Neural cell (in vitro differentiated cells): Measurements from ENCODE around the gene MTMR3. TPM values are rescaled to one million over a fixed set of nuclear protein-coding genes. Genes with fewer than 3 reads are reported as not detected.

ENCODE experiments used
- H2AFZ ChIP-seq: fragments of 200-600, 300-800 bp; sonication (generic), shearing (Covaris generic); 2 replicates; pipeline ENCODE4 v1.6.0; 2014; ENCODE audit warnings: low read depth, mild to moderate bottlenecking, antibody characterized with exemption, low read length, moderate library complexity
- H3F3A ChIP-seq: fragments of 200-600 bp; shearing (Covaris generic); 2 replicates; pipeline ENCODE4 v1.6.1; 2016; ENCODE audit warnings: mild to moderate bottlenecking, moderate library complexity, mixed read lengths, antibody characterized with exemption, low read length; ENCODE audit not compliant: insufficient read depth, poor library complexity, severe bottlenecking
- H3K27ac ChIP-seq: fragments of 200-600, 300-800 bp; sonication (generic), shearing (Covaris generic); 2 replicates; pipeline ENCODE4 v1.5.1; 2014; ENCODE audit warnings: mild to moderate bottlenecking, low read length, moderate library complexity
- H3K27me3 ChIP-seq: fragments of 300-800, 200-600 bp; sonication (generic), shearing (Covaris generic); 2 replicates; pipeline ENCODE4 v1.6.0; 2014; ENCODE audit warnings: mild to moderate bottlenecking, low read depth, low read length, moderate library complexity; ENCODE audit not compliant: insufficient read depth
- H3K36me3 ChIP-seq: fragments of 300-800, 200-600 bp; sonication (generic), shearing (Covaris generic); 2 replicates; pipeline ENCODE4 v1.5.1; 2014; ENCODE audit warnings: mild to moderate bottlenecking, antibody characterized with exemption, low read length, moderate library complexity; ENCODE audit not compliant: insufficient read depth
- H3K4me2 ChIP-seq: fragments of 300-800, 200-600 bp; sonication (generic), shearing (Covaris generic); 2 replicates; pipeline ENCODE4 v1.6.0; 2014; ENCODE audit warnings: mild to moderate bottlenecking, low read length
- H3K4me3 ChIP-seq: fragments of 300-800, 200-600 bp; sonication (generic), shearing (Covaris generic); 2 replicates; pipeline ENCODE4 v1.5.1; 2014; ENCODE audit warnings: mild to moderate bottlenecking, low read length, moderate library complexity
- H3K79me2 ChIP-seq: fragments of 200-600 bp; shearing (Covaris generic); replicated peaks from 2 replicates; pipeline ENCODE4 v1.6.0; 2014; ENCODE audit warnings: mild to moderate bottlenecking, low read length, moderate library complexity; ENCODE audit not compliant: insufficient read depth
- H3K9ac ChIP-seq: fragments of 300-800, 200-600 bp; sonication (generic), shearing (Covaris generic); 2 replicates; pipeline ENCODE4 v1.6.1; 2016; ENCODE audit warnings: mild to moderate bottlenecking, low read length, mixed read lengths
- H3K9me2 ChIP-seq: fragments of 200-600 bp; shearing (Covaris generic); 2 replicates; pipeline ENCODE4 v1.6.1; 2016; ENCODE audit warnings: mild to moderate bottlenecking, low read length, mixed read lengths; ENCODE audit not compliant: insufficient read depth
- H3K9me3 ChIP-seq: fragments of 200-600, 300-800 bp; sonication (generic), shearing (Covaris generic); 2 replicates; pipeline ENCODE4 v1.6.1; 2016; ENCODE audit warnings: mild to moderate bottlenecking, mixed run types, low read length, moderate library complexity, mixed read lengths
- H4K20me1 ChIP-seq: fragments of 200-600 bp; shearing (Covaris generic); 2 replicates; pipeline ENCODE4 v1.6.1; 2016; ENCODE audit warnings: mild to moderate bottlenecking, mixed run types; ENCODE audit not compliant: insufficient read depth
- EP300 ChIP-seq: fragments of 450-650 bp; conservative IDR thresholded peaks from 2 replicates; pipeline ENCODE4 v1.6.1; 2014; ENCODE audit warnings: antibody characterized with exemption, mild to moderate bottlenecking, moderate library complexity; ENCODE audit not compliant: poor library complexity, severe bottlenecking
- EZH2 ChIP-seq: fragments of 200-600, 300-800 bp; shearing (Covaris generic), sonication (generic); IDR thresholded peaks from 2 replicates; pipeline ENCODE4 v1.6.1; 2014; ENCODE audit warnings: antibody characterized with exemption, low read length, borderline replicate concordance, mild to moderate bottlenecking; ENCODE audit not compliant: insufficient read depth, poor library complexity, severe bottlenecking
- MXI1 ChIP-seq: fragments of 450-650 bp; conservative IDR thresholded peaks from 2 replicates; pipeline ENCODE4 v1.6.1; 2014; ENCODE audit warnings: antibody characterized with exemption, mild to moderate bottlenecking; ENCODE audit not compliant: poor library complexity, severe bottlenecking
- POLR2AphosphoS5 ChIP-seq: IDR thresholded peaks from 2 replicates; pipeline ENCODE4 v1.6.1; 2012
- RAD21 ChIP-seq: fragments of 450-650 bp; conservative IDR thresholded peaks from 2 replicates; pipeline ENCODE4 v1.6.1; 2014; ENCODE audit warnings: antibody characterized with exemption, mild to moderate bottlenecking, moderate library complexity
- SMC3 ChIP-seq: fragments of 450-650 bp; conservative IDR thresholded peaks from 2 replicates; pipeline ENCODE4 v1.6.1; 2014; ENCODE audit warnings: antibody characterized with exemption, mild to moderate bottlenecking, moderate library complexity; ENCODE audit not compliant: poor library complexity
- TAF1 ChIP-seq: IDR thresholded peaks from 2 replicates; pipeline ENCODE4 v1.6.1; 2012; ENCODE audit warnings: low read depth
- polyA plus RNA-seq: library from polyadenylated mRNA; depleted of rRNA; stranded (reverse); fragments of >200 nt; gene quantifications from 2 replicates; pipeline ENCODE4 v1.2.3, GENCODE V29; 2014
- TF ChIP-seq, protein P1 (sequence below): IDR thresholded peaks from 2 replicates; pipeline ENCODE4 v1.6.1; 2012; ENCODE audit warnings: borderline replicate concordance
- TF ChIP-seq, protein P2 (sequence below): fragments of 450-650 bp; IDR thresholded peaks from 2 replicates; pipeline ENCODE4 v1.5.1; 2014; ENCODE audit warnings: antibody characterized with exemption, mild to moderate bottlenecking, moderate library complexity; ENCODE audit not compliant: poor library complexity, severe bottlenecking

MTMR3 gene
- polyA plus RNA-seq, 1 donor from 2014 or later: 46.7 TPM

DNA sequence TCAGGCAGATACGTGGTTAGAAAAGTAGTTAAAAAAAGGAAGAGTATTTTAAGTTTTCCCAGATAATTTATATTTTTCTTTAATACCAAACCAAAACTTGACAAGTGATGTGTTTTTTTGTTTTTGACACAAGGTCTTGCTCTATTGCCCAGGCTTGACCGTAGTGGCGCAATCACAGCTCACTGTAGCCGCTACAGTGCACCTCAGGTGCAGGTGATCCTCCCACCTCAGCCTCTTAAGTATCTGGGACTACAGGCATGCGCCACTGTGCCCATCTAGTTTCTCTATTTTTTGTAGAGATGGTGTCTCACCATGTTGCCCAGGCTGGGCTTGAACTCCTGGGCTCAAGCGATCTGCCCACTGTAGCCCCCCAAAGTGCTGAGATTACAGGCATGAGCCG is 92.5 kb downstream of the MTMR3 start:
- Histone ChIP-seq H3K9ac (no peak overlapping the region), H3K36me3 (no peaks in the 10 kb centered on the region), H3F3A (peaks cover 5% of the 10 kb centered on the region), H3K4me3 (no peak overlapping the region), H3K27me3 (no peaks in the 10 kb centered on the region), H3K4me2 (no peak overlapping the region), H3K27ac (no peak overlapping the region), H3K9me3 (no peaks in the 10 kb centered on the region), H3K79me2 (no peaks in the 10 kb centered on the region), H2AFZ (no peak overlapping the region), H4K20me1 (no peaks in the 10 kb centered on the region), H3K9me2 (no peaks in the 10 kb centered on the region)
- TF ChIP-seq, protein P1, sequence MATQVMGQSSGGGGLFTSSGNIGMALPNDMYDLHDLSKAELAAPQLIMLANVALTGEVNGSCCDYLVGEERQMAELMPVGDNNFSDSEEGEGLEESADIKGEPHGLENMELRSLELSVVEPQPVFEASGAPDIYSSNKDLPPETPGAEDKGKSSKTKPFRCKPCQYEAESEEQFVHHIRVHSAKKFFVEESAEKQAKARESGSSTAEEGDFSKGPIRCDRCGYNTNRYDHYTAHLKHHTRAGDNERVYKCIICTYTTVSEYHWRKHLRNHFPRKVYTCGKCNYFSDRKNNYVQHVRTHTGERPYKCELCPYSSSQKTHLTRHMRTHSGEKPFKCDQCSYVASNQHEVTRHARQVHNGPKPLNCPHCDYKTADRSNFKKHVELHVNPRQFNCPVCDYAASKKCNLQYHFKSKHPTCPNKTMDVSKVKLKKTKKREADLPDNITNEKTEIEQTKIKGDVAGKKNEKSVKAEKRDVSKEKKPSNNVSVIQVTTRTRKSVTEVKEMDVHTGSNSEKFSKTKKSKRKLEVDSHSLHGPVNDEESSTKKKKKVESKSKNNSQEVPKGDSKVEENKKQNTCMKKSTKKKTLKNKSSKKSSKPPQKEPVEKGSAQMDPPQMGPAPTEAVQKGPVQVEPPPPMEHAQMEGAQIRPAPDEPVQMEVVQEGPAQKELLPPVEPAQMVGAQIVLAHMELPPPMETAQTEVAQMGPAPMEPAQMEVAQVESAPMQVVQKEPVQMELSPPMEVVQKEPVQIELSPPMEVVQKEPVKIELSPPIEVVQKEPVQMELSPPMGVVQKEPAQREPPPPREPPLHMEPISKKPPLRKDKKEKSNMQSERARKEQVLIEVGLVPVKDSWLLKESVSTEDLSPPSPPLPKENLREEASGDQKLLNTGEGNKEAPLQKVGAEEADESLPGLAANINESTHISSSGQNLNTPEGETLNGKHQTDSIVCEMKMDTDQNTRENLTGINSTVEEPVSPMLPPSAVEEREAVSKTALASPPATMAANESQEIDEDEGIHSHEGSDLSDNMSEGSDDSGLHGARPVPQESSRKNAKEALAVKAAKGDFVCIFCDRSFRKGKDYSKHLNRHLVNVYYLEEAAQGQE: no peak
- no peak for TF ChIP-seq EZH2
- TF ChIP-seq SMC3: no peak
- TF ChIP-seq, protein P2, sequence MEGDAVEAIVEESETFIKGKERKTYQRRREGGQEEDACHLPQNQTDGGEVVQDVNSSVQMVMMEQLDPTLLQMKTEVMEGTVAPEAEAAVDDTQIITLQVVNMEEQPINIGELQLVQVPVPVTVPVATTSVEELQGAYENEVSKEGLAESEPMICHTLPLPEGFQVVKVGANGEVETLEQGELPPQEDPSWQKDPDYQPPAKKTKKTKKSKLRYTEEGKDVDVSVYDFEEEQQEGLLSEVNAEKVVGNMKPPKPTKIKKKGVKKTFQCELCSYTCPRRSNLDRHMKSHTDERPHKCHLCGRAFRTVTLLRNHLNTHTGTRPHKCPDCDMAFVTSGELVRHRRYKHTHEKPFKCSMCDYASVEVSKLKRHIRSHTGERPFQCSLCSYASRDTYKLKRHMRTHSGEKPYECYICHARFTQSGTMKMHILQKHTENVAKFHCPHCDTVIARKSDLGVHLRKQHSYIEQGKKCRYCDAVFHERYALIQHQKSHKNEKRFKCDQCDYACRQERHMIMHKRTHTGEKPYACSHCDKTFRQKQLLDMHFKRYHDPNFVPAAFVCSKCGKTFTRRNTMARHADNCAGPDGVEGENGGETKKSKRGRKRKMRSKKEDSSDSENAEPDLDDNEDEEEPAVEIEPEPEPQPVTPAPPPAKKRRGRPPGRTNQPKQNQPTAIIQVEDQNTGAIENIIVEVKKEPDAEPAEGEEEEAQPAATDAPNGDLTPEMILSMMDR: no peak
- TF ChIP-seq POLR2AphosphoS5: no peak
- no peak for TF ChIP-seq TAF1
- no peak for TF ChIP-seq RAD21
- TF ChIP-seq MXI1: no peak
- TF ChIP-seq EP300: no peak

DNA sequence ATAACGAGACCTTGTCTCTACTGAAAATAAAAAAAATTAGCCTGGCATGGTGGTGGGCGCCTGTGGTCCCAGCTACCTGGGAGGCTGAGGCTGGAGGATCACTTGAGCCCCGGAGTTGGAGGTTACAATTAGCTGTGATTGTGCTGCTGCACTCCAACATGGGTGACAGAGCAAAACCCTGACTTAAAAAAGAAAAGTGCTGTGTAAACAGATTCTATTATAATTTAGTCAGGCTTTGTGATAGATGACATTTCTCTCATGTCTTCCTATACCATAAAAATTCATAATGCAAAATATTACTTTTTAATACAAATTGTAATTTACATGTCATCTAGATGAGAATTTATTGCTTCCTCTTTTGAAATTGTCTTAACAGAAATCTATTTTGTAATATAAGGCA is 94.1 kb downstream of the MTMR3 start:
- Histone ChIP-seq H3K36me3 (no peaks in the 10 kb centered on the region), H3K9me3 (no peaks in the 10 kb centered on the region), H4K20me1 (no peaks in the 10 kb centered on the region), H3F3A (peaks cover 5% of the 10 kb centered on the region), H2AFZ (no peak overlapping the region), H3K27me3 (no peaks in the 10 kb centered on the region), H3K9ac (no peak overlapping the region), H3K27ac (peak overlapping the region; percentile 88), H3K4me3 (no peak overlapping the region), H3K79me2 (no peaks in the 10 kb centered on the region), H3K9me2 (no peaks in the 10 kb centered on the region), H3K4me2 (no peak overlapping the region)
- TF ChIP-seq TAF1 (no peak), EZH2 (no peak), SMC3 (no peak), POLR2AphosphoS5 (no peak), EP300 (no peak), RAD21 (no peak), MXI1 (no peak)
- TF ChIP-seq, protein P1: no peak
- TF ChIP-seq, protein P2: no peak
